Spleen (tissue), 11 donors: ENCODE results near the gene TMPRSS6. TPM values are rescaled to one million over a fixed set of nuclear protein-coding genes. Genes with fewer than 3 reads are reported as not detected.

Source experiments
- DNase-seq: peaks from one replicate; pipeline ENCODE4 v3.0.0-alpha.2; 2020
- H3K27ac ChIP-seq, 8 donors: fragments of 200-600 bp; sonication (generic) in 7 of 8; 1 replicate in 4 of 8; 2 replicates in 4 of 8; pipeline versions ENCODE4 v1.5.0 to v1.8.0; 2016 to 2021; ENCODE audit warnings: inconsistent platforms in 4 of 8, mild to moderate bottlenecking in 4 of 8, moderate library complexity in 1 of 8
- H3K27me3 ChIP-seq, 7 donors: fragments of 200-600 bp; sonication (generic) in 6 of 7; replicated peaks in 1 of 7; 1 replicate in 4 of 7; 2 replicates in 3 of 7; pipeline versions ENCODE4 v1.5.0 to v1.8.0; 2016 to 2021; ENCODE audit warnings: inconsistent platforms in 3 of 7, mild to moderate bottlenecking in 1 of 7
- H3K36me3 ChIP-seq, 6 donors: fragments of 200-600 bp; sonication (generic) in 5 of 6; 1 replicate in 4 of 6; 2 replicates in 2 of 6; pipeline versions ENCODE4 v1.5.0 to v1.8.0; 2016 to 2021; ENCODE audit warnings: inconsistent platforms in 2 of 6
- H3K4me1 ChIP-seq, 6 donors: fragments of 200-600 bp; sonication (generic) in 5 of 6; 1 replicate in 3 of 6; 2 replicates in 3 of 6; pipeline versions ENCODE4 v1.5.0 to v1.8.0; 2016 to 2021; ENCODE audit warnings: inconsistent platforms in 3 of 6
- H3K4me3 ChIP-seq, 8 donors: fragments of 200-600 bp; sonication (generic) in 7 of 8; 1 replicate in 4 of 8; 2 replicates in 4 of 8; pipeline versions ENCODE4 v1.5.0 to v1.8.0; 2016 to 2021; ENCODE audit warnings: inconsistent platforms in 4 of 8, mild to moderate bottlenecking in 4 of 8, moderate library complexity in 2 of 8
- H3K9me3 ChIP-seq, 8 donors: fragments of 200-600 bp; sonication (generic) in 7 of 8; 1 replicate in 4 of 8; 2 replicates in 4 of 8; pipeline versions ENCODE4 v1.5.0 to v1.8.0; 2016 to 2021; ENCODE audit warnings: inconsistent platforms in 4 of 8
- CTCF ChIP-seq, 11 experiments: fragments of 200-600 bp in 7 of 11; fragments of 450-650 bp in 4 of 11; sonication (generic) in 4 of 11; IDR thresholded peaks in 8 of 11; conservative IDR thresholded peaks in 3 of 11; 1 replicate in 7 of 11; 2 replicates in 4 of 11; pipeline versions ENCODE4 v1.4.0 to v1.8.0; 2016 to 2021; ENCODE audit warnings: antibody characterized with exemption in 11 of 11, inconsistent platforms in 4 of 11, mild to moderate bottlenecking in 1 of 11
- POLR2A ChIP-seq, 3 donors: fragments of 450-650 bp; IDR thresholded peaks; one replicate each; pipeline ENCODE4 v1.5.1; 2017; ENCODE audit warnings: antibody characterized with exemption in 3 of 3, mild to moderate bottlenecking in 1 of 3
- POLR2AphosphoS5 ChIP-seq, 3 donors: sonication (generic); formaldehyde crosslinking; IDR thresholded peaks; one replicate each; pipeline ENCODE4 v1.5.1; 2017; ENCODE audit warnings: antibody characterized with exemption in 3 of 3
- WGBS, 5 donors: extraction: QIAGEN DNeasy Blood & Tissue Kit in 3 of 5; methylation state at CpG; one replicate each; pipeline versions ENCODE4 v1.1.5 to v1.1.7; 2013 to 2018; 5-methylcytosine and 5-hydroxymethylcytosine counted together
- intact Hi-C: fragments of 100-400 bp; cut with DNase I; formaldehyde crosslinking; loops from one replicate; pipeline ENCODE4 v1.15.0; 2023; ENCODE audit warnings: low total_unique reads
- polyA plus RNA-seq, 3 donors: library from polyadenylated mRNA; stranded (reverse); fragments of 200-250 nt; gene quantifications; one replicate each; pipeline ENCODE4 v1.2.1, GENCODE V29; 2013
- total RNA-seq, 7 donors: library from RNA; depleted of rRNA in 3 of 7; stranded (reverse); fragments of >200 nt in 3 of 7; fragmentation: NEBNext Ultra II Directional in 4 of 7; extraction: Animal tissue kit (Norgen Biotek cat#: 25700) in 4 of 7; gene quantifications; one replicate each; pipeline versions ENCODE4 v1.1.0 to v1.2.1, GENCODE V29; 2016 to 2021
- donor health status: healthy with polysubstance abuse.
- donor health status: DM: no; HTN: no; CAD: no; lungs with moderate emphysema.
- donor health status: DM: no; HTN: no; CAD: no.
- donor health status: Bipolar disorder and iron deficiency.
- donor health status: healthy.
- donor health status: DM: no; HTN: no; CAD: no.
- donor health status: DM: yes; HTN: yes; CAD: no.

TMPRSS6 gene
- total and polyA plus RNA-seq, 10 donors = 0.09 to 0.55 (median 0.28) TPM; not detected in 5

DNA sequence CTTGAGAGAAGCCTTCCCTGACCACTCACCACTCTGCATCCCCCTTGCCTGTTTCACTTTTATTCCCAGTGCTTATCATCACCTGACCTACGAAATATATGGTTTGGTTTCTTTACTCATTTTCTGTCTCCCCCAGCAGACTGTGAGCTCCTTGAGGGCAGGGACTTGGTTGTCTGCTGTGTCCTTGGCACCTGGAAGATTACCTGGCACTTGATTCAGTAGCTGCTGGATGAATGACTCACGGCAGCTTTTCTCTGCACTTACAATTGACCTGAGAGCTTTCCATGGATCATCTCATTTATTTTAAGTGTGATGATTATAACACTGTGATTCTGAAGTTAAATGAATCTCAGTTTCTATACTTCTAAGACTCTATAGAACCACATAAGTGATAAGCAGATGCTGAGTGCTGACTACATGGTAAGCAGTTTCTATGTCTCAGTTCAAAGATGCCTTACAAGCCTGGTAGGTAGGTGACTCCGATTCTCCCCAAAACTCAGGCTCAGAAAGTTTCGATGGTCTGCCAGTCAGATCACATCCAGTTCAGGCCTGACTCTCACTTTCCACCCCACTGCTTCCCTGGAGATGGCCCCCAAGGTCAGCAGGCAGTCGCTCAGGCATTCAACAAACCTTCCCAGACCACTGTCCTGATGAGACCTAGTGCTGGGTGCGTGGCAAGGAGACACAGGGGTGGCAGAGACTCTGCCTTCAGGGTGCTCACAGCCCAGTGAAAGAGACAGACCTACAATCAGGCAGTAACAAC lies 28.6 kb upstream of the TMPRSS6 start:
- 69 to 81% (median 75%) methylated on average over 6 of the region's 6 CpGs for WGBS, 5 donors
- no peak for TF ChIP-seq POLR2A (IDR thresholded peaks at IDR 0.05)
- TF ChIP-seq CTCF (IDR thresholded peaks at IDR 0.05 in 8 of 11, conservative IDR thresholded peaks at IDR 0.05 in 3 of 11) = no peak
- no peak for TF ChIP-seq POLR2AphosphoS5 (IDR thresholded peaks at IDR 0.05)
- H3K4me3 ChIP-seq = no peak overlapping the region
- H3K27me3 ChIP-seq = no peaks in the 10 kb centered on the region
- H3K27ac ChIP-seq = peak overlapping the region in 1 of 8 donors; percentile 50
- peaks cover 0 to 18% (median 0%) of the 10 kb centered on the region in 6 donors for H3K4me1 ChIP-seq
- intact Hi-C loops = no loop called here
- DNase-seq = no peak
- peaks cover 0 to 99% (median 21%) of the 10 kb centered on the region in 6 donors for H3K36me3 ChIP-seq
- no peaks in the 10 kb centered on the region for H3K9me3 ChIP-seq

- no peak overlapping the region for H3K4me3 ChIP-seq
- peaks cover 0 to 99% (median 18%) of the 10 kb centered on the region in 6 donors for H3K36me3 ChIP-seq
- H3K4me1 ChIP-seq = peaks cover 0 to 17% (median 0%) of the 10 kb centered on the region in 6 donors
- intact Hi-C loops = no loop called here
- no peak for DNase-seq
- H3K27me3 ChIP-seq = no peaks in the 10 kb centered on the region
- TF ChIP-seq POLR2A (IDR thresholded peaks at IDR 0.05) (no peak), POLR2AphosphoS5 (IDR thresholded peaks at IDR 0.05) (no peak), CTCF (IDR thresholded peaks at IDR 0.05 in 8 of 11, conservative IDR thresholded peaks at IDR 0.05 in 3 of 11) (no peak)
- 86 to 91% (median 87%) methylated on average over 8 of the region's 8 CpGs for WGBS, 5 donors
- H3K9me3 ChIP-seq = no peaks in the 10 kb centered on the region
- peak overlapping the region in 1 of 8 donors; percentile 30 for H3K27ac ChIP-seq
Observed at GRCh38 chr22:37137131-37137530, 27.6 kb upstream of the TMPRSS6 start.

- DNase-seq = no peak
- Histone ChIP-seq H3K9me3 (no peaks in the 10 kb centered on the region), H3K36me3 (peaks cover 0 to 100% (median 12%) of the 10 kb centered on the region in 6 donors), H3K4me3 (no peak overlapping the region), H3K27me3 (no peaks in the 10 kb centered on the region), H3K4me1 (peaks cover 0 to 6% (median 0%) of the 10 kb centered on the region in 6 donors), H3K27ac (no peak overlapping the region)
- WGBS, 5 donors = 87 to 92% (median 88%) methylated on average over 8 to 12 of the region's 12 CpGs
- intact Hi-C loops = no loop called here
- TF ChIP-seq POLR2A (IDR thresholded peaks at IDR 0.05) (no peak), POLR2AphosphoS5 (IDR thresholded peaks at IDR 0.05) (no peak), CTCF (IDR thresholded peaks at IDR 0.05 in 8 of 11, conservative IDR thresholded peaks at IDR 0.05 in 3 of 11) (no peak)
Observed at GRCh38 chr22:37135023-37135422, 25.5 kb upstream of the TMPRSS6 start.

DNA sequence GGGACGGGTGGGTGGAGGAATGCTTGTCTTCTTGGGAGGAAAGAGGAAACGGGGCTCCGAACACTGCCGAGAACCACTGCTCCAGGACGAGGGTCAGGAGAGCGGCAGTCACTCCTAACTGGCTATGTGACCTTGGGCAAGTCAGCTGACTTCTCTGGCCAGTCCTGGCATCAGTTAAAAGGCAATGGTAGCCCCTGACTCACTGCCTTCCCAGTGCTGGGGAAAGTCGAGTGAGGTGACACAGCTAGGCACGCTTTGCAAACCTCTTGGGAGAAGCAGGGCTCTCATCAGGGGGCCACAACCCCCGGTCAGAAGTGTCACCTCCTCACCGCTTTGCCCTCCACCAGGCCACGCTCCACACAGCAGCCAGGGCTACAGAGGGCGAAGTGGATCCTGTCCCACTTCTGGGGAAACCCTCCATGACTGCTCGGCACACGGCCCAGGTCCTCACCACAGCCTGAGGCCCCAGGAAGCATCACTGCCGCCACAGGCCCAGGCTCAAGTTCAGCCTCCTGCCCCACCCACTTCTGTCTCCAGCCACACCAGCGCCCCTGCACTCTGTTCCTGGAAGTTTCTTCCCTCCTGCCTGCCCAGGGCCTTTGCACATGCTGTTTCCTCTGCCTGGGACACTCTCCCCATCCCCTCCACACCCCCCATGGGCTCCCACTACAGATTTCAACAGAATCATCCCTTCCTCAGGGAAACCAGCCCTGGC lies 23.9 kb upstream of the TMPRSS6 start:
- intact Hi-C loops = no loop called here
- H3K4me3 ChIP-seq = no peak overlapping the region
- no peak overlapping the region for H3K27ac ChIP-seq
- H3K36me3 ChIP-seq = peaks cover 0 to 100% (median 14%) of the 10 kb centered on the region in 6 donors
- DNase-seq = no peak
- no peak for TF ChIP-seq CTCF (IDR thresholded peaks at IDR 0.05 in 8 of 11, conservative IDR thresholded peaks at IDR 0.05 in 3 of 11)
- peak in 1 of 3 donors; percentile 45 for TF ChIP-seq POLR2AphosphoS5 (IDR thresholded peaks at IDR 0.05)
- TF ChIP-seq POLR2A (IDR thresholded peaks at IDR 0.05) = no peak
- H3K9me3 ChIP-seq = no peaks in the 10 kb centered on the region
- WGBS, 5 donors = 49 to 75% (median 67%) methylated on average over 12 to 16 of the region's 16 CpGs
- H3K27me3 ChIP-seq = no peaks in the 10 kb centered on the region
- H3K4me1 ChIP-seq = no peaks in the 10 kb centered on the region
